ENCODE results near the gene SKAP1. TPM values are rescaled to one million over a fixed set of nuclear protein-coding genes. Genes with fewer than 3 reads are reported as not detected.

Gene SKAP1
- total RNA-seq, 1 donor from 2014 or later: not detected

DNA sequence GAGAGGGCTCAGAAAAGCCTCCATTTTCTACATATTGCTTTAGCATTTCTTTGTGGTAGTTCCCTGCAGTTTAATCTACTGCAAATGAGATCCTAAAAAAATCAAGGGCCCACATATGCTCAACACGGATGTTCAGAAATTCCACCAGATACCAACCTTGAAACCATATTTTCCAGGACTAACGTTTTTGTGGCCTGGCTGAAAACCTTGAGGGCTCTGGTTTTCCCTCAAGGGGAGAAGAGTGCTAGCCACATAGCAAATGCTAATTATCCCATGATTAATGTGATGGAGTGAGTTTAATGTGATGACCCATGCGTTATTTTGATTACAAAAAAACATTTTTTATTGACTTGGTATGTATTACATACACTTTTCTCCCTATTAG lies 253.6 kb downstream of the SKAP1 start:
- H3K9ac ChIP-seq (ENCODE audit: low read length): peak overlapping the region; percentile 33
- H3K4me3 Mint-ChIP-seq (ENCODE audit: unreplicated experiment): no peak overlapping the region
- DNase-seq (ENCODE audit: low read depth) (no peak), FAIRE-seq (no peak)
- H3K4me1 ChIP-seq (ENCODE audit: insufficient read depth, low read length): peaks cover 15% of the 10 kb centered on the region
- H3K4me3 ChIP-seq (ENCODE audit: insufficient read depth, low read depth, low read length): no peak overlapping the region
- no peaks in the 10 kb centered on the region for H3K36me3 Mint-ChIP-seq (ENCODE audit: low read depth, unreplicated experiment)
- peak overlapping the region; percentile 92 for H3K27ac Mint-ChIP-seq (ENCODE audit: unreplicated experiment)
- H3K9me3 Mint-ChIP-seq (ENCODE audit: unreplicated experiment): no peaks in the 10 kb centered on the region
- peak overlapping the region; percentile 62 for H2AFZ ChIP-seq (ENCODE audit: low read depth, low read length)
- H3K27ac ChIP-seq (ENCODE audit: low read depth, low read length): peak overlapping the region; percentile 56
- TF ChIP-seq, protein P1, sequence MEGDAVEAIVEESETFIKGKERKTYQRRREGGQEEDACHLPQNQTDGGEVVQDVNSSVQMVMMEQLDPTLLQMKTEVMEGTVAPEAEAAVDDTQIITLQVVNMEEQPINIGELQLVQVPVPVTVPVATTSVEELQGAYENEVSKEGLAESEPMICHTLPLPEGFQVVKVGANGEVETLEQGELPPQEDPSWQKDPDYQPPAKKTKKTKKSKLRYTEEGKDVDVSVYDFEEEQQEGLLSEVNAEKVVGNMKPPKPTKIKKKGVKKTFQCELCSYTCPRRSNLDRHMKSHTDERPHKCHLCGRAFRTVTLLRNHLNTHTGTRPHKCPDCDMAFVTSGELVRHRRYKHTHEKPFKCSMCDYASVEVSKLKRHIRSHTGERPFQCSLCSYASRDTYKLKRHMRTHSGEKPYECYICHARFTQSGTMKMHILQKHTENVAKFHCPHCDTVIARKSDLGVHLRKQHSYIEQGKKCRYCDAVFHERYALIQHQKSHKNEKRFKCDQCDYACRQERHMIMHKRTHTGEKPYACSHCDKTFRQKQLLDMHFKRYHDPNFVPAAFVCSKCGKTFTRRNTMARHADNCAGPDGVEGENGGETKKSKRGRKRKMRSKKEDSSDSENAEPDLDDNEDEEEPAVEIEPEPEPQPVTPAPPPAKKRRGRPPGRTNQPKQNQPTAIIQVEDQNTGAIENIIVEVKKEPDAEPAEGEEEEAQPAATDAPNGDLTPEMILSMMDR (IDR thresholded peaks at IDR 0.05; ENCODE audit: insufficient read depth, low read depth, low read length): no peak
- no peak for TF ChIP-seq EZH2 (IDR thresholded peaks at IDR 0.05; ENCODE audit: insufficient read depth, low read length)
- no peaks in the 10 kb centered on the region for H3K36me3 ChIP-seq (ENCODE audit: insufficient read depth, low read length)
- H3K4me2 ChIP-seq (ENCODE audit: low read length): peak overlapping the region; percentile 42
- H4K20me1 ChIP-seq (ENCODE audit: insufficient read depth, low read length): no peaks in the 10 kb centered on the region
- peaks cover 4% of the 10 kb centered on the region for H3K27me3 ChIP-seq (ENCODE audit: insufficient read depth, low read length)
- peaks cover 12% of the 10 kb centered on the region for H3K4me1 Mint-ChIP-seq (ENCODE audit: low read depth, unreplicated experiment)
- no peaks in the 10 kb centered on the region for H3K79me2 ChIP-seq (ENCODE audit: insufficient read depth, low read length)
- H3K27me3 Mint-ChIP-seq (ENCODE audit: low read depth, unreplicated experiment): peaks cover 28% of the 10 kb centered on the region
- H3K9me3 ChIP-seq (ENCODE audit: insufficient read depth, low read depth, low read length): no peaks in the 10 kb centered on the region

DNA sequence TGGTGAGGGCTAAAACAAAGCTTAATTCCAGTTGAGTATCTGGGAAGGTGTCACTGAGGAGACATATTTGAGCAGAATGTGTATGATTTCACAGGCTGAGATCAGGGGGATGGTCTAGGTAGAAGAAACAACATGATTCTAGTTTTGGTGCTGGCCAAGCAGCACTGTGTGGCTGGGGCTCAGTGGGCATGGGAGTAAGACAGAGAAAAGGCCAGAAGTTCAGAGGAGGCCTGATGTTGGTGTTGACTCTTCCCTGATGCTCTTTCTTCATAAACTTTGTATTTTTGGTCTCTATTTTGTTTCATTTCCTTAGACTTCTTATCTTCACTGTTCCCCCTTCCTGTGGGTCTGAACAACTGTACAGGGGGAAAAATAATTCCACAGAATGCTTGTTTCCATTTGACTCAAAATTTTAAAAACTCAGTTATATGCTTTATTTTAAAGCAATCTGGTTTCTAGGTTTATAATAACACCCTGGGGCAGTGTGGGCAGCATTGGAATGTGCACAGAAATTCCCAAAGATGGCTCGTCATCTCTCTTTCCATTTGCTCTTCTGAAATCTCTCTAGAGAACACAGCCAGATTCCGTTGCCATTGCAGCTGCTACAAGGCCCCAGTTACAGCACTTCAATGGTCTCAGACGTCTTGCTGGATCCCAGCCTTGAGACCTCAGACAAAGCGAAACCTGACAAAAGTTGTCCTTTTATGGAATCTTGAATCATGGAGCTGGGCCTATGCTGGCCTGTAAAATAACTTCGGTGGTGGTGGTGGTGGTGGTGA lies 254.1 kb downstream of the SKAP1 start:
- Mint-ChIP-seq H3K27ac (ENCODE audit: unreplicated experiment) (peak overlapping the region; percentile 92), H3K9me3 (ENCODE audit: unreplicated experiment) (no peaks in the 10 kb centered on the region), H3K27me3 (ENCODE audit: low read depth, unreplicated experiment) (peaks cover 29% of the 10 kb centered on the region), H3K36me3 (ENCODE audit: low read depth, unreplicated experiment) (no peaks in the 10 kb centered on the region), H3K4me3 (ENCODE audit: unreplicated experiment) (no peak overlapping the region), H3K4me1 (ENCODE audit: low read depth, unreplicated experiment) (peaks cover 12% of the 10 kb centered on the region)
- FAIRE-seq (no peak), DNase-seq (ENCODE audit: low read depth) (peak; percentile 62)
- H4K20me1 ChIP-seq (ENCODE audit: insufficient read depth, low read length): no peaks in the 10 kb centered on the region
- H3K4me1 ChIP-seq (ENCODE audit: insufficient read depth, low read length): peaks cover 15% of the 10 kb centered on the region
- H3K36me3 ChIP-seq (ENCODE audit: insufficient read depth, low read length): no peaks in the 10 kb centered on the region
- peak overlapping the region; percentile 56 for H3K27ac ChIP-seq (ENCODE audit: low read depth, low read length)
- H3K27me3 ChIP-seq (ENCODE audit: insufficient read depth, low read length): peaks cover 3% of the 10 kb centered on the region
- H3K79me2 ChIP-seq (ENCODE audit: insufficient read depth, low read length): no peaks in the 10 kb centered on the region
- no peaks in the 10 kb centered on the region for H3K9me3 ChIP-seq (ENCODE audit: insufficient read depth, low read depth, low read length)
- TF ChIP-seq EZH2 (IDR thresholded peaks at IDR 0.05; ENCODE audit: insufficient read depth, low read length): no peak
- TF ChIP-seq, protein P1 (IDR thresholded peaks at IDR 0.05; ENCODE audit: insufficient read depth, low read depth, low read length): no peak
- H3K4me2 ChIP-seq (ENCODE audit: low read length): peak overlapping the region; percentile 42
- peak overlapping the region; percentile 62 for H2AFZ ChIP-seq (ENCODE audit: low read depth, low read length)
- H3K9ac ChIP-seq (ENCODE audit: low read length): peak overlapping the region; percentile 33
- H3K4me3 ChIP-seq (ENCODE audit: insufficient read depth, low read depth, low read length): no peak overlapping the region
